Mesothelial cell of epicardium (in vitro differentiated cells): ENCODE data around the gene LENG1. TPM values are rescaled to one million over a fixed set of nuclear protein-coding genes. Genes with fewer than 3 reads are reported as not detected.

ENCODE experiments used
- DNase-seq, 2 experiments: peaks; one replicate each; pipeline ENCODE4 v3.0.0; 2021; ENCODE audit warnings: low spot score in 2 of 2; ENCODE audit not compliant: unreplicated experiment in 2 of 2
- H3K27ac Mint-ChIP-seq: 2 replicates; pipeline ENCODE4 v1.8.0; 2021; ENCODE audit warnings: mixed read lengths
- H3K27me3 Mint-ChIP-seq: 2 replicates; pipeline ENCODE4 v1.8.0; 2021; ENCODE audit warnings: low read depth, mixed read lengths
- H3K36me3 Mint-ChIP-seq: 2 replicates; pipeline ENCODE4 v1.8.0; 2021; ENCODE audit warnings: mixed read lengths
- H3K4me1 Mint-ChIP-seq: 2 replicates; pipeline ENCODE4 v1.8.0; 2021; ENCODE audit warnings: mixed read lengths
- H3K4me3 Mint-ChIP-seq: 2 replicates; pipeline ENCODE4 v1.8.0; 2021; ENCODE audit warnings: mild to moderate bottlenecking, moderate library complexity, mixed read lengths
- H3K9me3 Mint-ChIP-seq: 2 replicates; pipeline ENCODE4 v1.8.0; 2021; ENCODE audit warnings: mixed read lengths
- total RNA-seq: library from RNA; stranded (reverse); gene quantifications from 3 replicates; pipeline ENCODE4 v1.2.1, GENCODE V29; 2021
- TF ChIP-seq, protein P1 (sequence below): fragments of 200-600 bp; sonication (generic); IDR thresholded peaks from one replicate; pipeline ENCODE4 v1.5.0; 2021; ENCODE audit warnings: antibody characterized with exemption; ENCODE audit not compliant: unreplicated experiment

The LENG1 gene
- total RNA-seq, 1 donor from 2014 or later, result 6.4 TPM

DNA sequence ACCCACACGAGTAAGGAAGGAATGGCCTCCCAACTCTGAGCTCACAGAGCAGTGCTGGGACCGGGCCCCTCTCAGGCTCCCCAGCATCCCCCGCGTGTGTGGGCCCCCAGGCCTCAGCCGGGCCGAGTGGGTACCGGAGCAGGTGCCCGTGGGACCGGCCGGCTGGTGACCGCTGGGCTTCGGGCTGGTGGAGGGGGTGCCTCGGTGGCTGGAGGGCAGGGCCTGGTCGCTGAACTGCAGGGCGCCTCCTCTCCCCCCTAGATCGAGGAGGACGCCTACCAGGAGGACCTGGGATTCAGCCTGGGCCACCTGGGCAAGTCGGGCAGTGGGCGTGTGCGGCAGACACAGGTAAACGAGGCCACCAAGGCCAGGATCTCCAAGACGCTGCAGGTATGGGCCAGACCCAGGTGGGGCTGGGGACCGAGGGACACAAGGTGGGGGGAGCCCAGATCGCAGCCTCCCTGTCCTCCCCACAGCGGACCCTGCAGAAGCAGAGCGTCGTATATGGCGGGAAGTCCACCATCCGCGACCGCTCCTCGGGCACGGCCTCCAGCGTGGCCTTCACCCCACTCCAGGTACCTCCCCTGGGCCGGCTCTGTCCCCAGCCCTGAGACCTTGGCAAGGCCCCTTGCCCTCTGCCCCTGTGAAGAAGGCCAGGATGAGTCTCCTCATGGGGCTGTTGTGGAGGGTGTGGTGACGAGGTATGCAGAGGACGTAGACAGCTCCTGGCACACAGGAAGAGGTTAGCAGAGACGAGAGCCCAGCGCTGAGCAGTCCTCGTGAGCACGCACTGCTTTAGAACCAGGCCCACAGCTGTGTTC, 30.5 kb downstream of the LENG1 start:
- Mint-ChIP-seq H3K27me3 (no peaks in the 10 kb centered on the region), H3K27ac (no peak overlapping the region), H3K9me3 (no peaks in the 10 kb centered on the region), H3K4me3 (no peak overlapping the region), H3K4me1 (no peaks in the 10 kb centered on the region), H3K36me3 (peaks cover 24% of the 10 kb centered on the region)
- TF ChIP-seq, protein P1, sequence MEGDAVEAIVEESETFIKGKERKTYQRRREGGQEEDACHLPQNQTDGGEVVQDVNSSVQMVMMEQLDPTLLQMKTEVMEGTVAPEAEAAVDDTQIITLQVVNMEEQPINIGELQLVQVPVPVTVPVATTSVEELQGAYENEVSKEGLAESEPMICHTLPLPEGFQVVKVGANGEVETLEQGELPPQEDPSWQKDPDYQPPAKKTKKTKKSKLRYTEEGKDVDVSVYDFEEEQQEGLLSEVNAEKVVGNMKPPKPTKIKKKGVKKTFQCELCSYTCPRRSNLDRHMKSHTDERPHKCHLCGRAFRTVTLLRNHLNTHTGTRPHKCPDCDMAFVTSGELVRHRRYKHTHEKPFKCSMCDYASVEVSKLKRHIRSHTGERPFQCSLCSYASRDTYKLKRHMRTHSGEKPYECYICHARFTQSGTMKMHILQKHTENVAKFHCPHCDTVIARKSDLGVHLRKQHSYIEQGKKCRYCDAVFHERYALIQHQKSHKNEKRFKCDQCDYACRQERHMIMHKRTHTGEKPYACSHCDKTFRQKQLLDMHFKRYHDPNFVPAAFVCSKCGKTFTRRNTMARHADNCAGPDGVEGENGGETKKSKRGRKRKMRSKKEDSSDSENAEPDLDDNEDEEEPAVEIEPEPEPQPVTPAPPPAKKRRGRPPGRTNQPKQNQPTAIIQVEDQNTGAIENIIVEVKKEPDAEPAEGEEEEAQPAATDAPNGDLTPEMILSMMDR, result no peak
- no peak for DNase-seq

DNA sequence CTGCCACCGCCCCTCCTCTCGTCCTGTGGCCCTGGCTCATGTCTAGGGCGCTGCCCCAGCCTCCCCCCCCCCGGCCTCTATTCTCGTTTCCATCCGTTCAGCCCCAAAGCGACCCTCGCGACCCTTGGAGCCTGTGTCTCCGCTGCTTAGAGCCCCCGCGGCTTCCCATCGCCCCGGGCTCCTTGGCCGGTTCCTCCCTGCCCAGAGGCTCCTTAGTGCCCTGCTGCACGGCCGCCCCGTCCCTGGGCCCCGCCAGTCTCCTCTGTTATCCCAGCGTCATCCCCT, 31.1 kb downstream of the LENG1 start:
- Mint-ChIP-seq H3K4me3 (no peak overlapping the region), H3K36me3 (peaks cover 25% of the 10 kb centered on the region), H3K9me3 (no peaks in the 10 kb centered on the region), H3K27ac (no peak overlapping the region), H3K27me3 (no peaks in the 10 kb centered on the region), H3K4me1 (no peaks in the 10 kb centered on the region)
- DNase-seq, result no peak
- TF ChIP-seq, protein P1, result no peak

DNA sequence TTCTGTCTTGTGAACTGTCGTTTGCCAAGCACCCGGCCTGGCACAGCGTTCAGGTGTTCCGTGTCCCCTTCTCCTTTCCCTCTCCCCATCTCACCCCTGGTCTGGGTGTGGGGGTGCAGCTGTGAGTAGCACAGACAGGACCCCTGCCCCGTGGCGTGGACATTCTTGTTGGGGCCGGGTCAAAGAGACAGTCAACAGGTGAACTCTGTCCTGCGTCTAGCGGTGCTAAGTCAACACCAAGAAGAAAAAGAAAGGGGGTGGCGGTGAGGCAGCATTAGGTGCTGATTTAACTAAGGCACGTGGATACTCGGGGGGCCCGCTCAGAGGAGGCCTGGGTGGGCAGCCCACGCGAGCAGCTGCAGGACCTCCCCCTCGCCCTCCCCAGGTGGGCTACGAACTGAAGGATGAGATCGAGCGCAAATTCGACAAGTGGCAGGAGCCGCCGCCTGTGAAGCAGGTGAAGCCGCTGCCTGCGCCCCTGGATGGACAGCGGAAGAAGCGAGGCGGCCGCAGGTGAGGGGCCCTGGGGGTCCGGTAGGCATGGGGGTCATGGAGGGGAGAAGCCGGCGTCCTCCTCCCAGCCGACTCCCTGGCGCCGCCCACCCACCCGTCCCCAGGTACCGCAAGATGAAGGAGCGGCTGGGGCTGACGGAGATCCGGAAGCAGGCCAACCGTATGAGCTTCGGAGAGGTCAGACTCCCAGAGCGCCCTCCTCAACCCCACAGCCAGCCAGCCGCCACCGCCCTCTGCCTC, 31.7 kb downstream of the LENG1 start:
- peaks cover 27% of the 10 kb centered on the region for H3K36me3 Mint-ChIP-seq
- H3K4me3 Mint-ChIP-seq, result no peak overlapping the region
- no peaks in the 10 kb centered on the region for H3K27me3 Mint-ChIP-seq
- H3K9me3 Mint-ChIP-seq, result no peaks in the 10 kb centered on the region
- no peak for DNase-seq
- H3K27ac Mint-ChIP-seq, result no peak overlapping the region
- no peaks in the 10 kb centered on the region for H3K4me1 Mint-ChIP-seq
- TF ChIP-seq, protein P1, result no peak

DNA sequence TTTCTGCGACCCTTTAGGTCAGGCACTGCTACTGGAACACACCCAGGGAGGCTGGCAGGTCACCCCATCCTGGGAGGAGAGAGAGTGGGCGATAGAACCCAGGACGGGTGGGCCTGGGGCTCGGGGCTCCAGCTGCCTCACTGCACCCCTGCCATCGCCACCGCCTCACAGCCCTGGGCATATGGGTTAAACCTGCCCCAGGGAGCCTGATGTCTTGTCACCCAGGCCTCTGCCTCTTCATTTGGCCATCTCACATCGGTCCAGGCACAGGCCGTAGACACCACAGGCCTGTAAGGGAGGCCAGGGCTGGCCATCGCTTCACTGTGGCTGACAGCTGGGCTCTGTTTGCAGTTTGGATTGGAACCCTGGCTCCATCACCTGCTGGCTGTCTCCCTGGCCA, 33.8 kb downstream of the LENG1 start:
- Mint-ChIP-seq H3K36me3 (peaks cover 28% of the 10 kb centered on the region), H3K9me3 (no peaks in the 10 kb centered on the region), H3K4me3 (no peak overlapping the region), H3K4me1 (no peaks in the 10 kb centered on the region), H3K27ac (no peak overlapping the region), H3K27me3 (no peaks in the 10 kb centered on the region)
- TF ChIP-seq, protein P1, result no peak
- no peak for DNase-seq

DNA sequence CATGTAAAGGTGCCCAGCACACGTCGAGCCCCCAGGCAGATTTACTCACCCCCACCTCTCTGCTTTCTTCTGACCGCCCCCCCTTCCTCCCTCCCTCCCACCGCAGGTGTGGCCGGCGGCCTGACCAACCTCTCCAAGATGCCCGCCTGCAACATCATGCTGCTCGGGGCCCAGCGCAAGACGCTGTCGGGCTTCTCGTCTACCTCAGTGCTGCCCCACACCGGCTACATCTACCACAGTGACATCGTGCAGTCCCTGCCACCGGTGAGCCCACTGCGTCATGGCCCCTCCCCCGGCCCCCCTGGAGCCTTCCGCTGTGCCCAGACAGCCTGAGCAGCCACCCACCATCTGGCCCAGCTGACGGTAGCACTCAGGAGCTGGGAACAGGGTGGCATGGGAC, 35.1 kb downstream of the LENG1 start:
- Mint-ChIP-seq H3K27ac (no peak overlapping the region), H3K27me3 (no peaks in the 10 kb centered on the region), H3K9me3 (no peaks in the 10 kb centered on the region), H3K36me3 (peaks cover 34% of the 10 kb centered on the region), H3K4me1 (no peaks in the 10 kb centered on the region), H3K4me3 (no peak overlapping the region)
- no peak for DNase-seq
- TF ChIP-seq, protein P1, result no peak
